HT-29 (cell line): ENCODE results near the gene SVBP. TPM values are rescaled to one million over a fixed set of nuclear protein-coding genes. Genes with fewer than 3 reads are reported as not detected.

Experiments used
- DNase-seq: peaks from one replicate; pipeline ENCODE4 v3.0.0-alpha.2; 2015; ENCODE audit warnings: low spot score
- total RNA-seq: library from RNA; depleted of rRNA; stranded (reverse); fragments of >200 nt; shearing (Covaris generic); gene quantifications from 2 replicates; pipeline ENCODE4 v1.2.3, GENCODE V29; 2014; rRNA removed

SVBP gene
- total RNA-seq, 1 experiment from 2014 or later = 19.7 TPM

DNA sequence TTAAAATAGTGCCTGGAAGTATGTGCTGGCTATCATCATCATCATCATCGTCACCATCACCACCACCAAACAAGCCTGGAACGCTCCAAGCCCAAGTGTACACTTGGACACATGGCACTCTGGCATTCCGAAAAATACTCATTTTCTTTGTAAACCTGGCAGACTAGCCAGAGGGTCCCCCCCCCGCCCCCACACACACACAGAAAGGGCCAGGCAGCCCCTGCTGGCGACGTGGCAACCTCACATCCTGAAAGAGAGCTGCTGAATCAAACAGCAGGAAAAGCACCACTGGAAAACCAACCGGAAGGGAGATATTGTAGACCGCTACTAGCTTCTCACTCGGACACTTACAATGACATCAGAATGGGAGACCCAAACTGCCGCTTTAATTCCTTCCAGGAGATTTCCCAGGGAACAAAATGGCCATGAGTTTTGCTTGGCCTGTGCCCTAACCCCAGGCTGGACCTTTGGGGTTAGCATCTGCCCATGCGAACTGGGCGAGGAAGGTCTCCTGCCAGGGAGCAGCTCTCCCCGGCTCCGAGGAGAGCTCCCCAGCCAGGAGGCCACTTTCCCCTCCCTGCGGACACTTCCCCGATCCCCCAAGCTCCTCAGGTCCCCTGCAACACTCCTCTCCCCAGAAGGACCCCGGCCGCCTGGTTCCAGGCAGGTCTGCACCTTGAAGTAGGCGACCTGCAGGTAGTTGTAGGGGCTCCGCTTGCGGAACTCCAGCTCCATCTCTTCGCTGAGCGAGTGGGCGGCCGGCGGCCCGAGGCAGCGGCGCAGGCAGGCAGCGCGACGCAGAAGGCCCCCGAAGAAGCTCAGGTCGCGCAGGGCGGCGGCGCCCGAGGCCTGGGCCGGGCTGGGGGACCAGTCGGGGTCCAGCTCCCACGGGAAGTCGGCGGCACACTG is 51.1 kb downstream of the SVBP start:
- DNase-seq = peak; percentile 64

DNA sequence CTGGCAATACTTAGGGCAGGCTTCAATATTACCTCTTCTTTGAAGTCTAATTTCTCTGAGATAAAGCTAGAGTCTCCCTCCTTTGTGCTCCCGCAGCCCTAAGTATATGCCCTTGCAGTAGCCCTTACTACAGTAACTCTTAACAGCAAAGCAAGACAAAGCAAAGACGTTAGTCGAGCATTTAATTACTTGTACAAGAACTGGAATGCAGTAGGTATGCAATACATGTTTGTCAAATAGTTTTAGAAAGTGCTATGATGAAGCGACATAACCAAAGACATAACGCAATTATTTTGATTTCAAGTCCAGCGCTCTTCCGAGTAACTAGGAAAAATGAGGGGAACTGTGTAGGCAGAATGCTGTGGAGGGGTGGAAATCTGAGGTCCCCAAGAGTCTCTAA is 51.9 kb downstream of the SVBP start:
- DNase-seq = no peak

- DNase-seq = no peak
These were observed 54.9 kb downstream of the SVBP start for GRCh38 chr1:42762269-42762668.

- no peak for DNase-seq
These were observed 55.6 kb downstream of the SVBP start for GRCh38 chr1:42761567-42761966.

DNA sequence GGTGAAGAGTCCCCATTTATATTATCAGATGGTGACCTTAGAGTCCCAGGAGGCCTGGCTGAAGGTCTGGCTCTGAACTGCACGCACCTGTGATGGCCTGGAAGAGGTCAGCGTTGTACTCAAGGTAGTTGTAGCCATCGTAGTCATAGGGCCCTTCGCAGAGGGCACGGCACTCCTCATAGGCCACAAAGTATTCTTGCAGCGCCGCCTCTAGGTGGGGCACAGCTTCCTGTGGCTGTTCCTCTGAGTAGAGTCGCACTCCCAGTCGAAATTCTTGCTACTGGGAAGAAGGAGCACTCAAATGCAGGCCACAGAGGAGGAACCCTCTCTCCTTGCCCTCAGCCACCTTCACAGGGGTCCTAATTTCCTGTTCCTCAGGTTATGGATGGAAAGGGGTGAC is 58.1 kb downstream of the SVBP start:
- peak; percentile 12 for DNase-seq

GRCh38 chr1:42758641-42759040 is 58.6 kb downstream of the SVBP start:
- DNase-seq = no peak

GRCh38 chr1:42757892-42758275 is 59.3 kb downstream of the SVBP start:
- no peak for DNase-seq

Other genes starting within 250 kb of the SVBP start
- 61.2 and 61.7 TPM in 2 replicates for gene PPIH, start 159.0 kb downstream of the SVBP start, total RNA-seq
- 900 and 1,047 TPM in 2 replicates for gene YBX1, start 135.0 kb downstream of the SVBP start, total RNA-seq
- not detected in 2 replicates for gene CLDN19, start 77.2 kb downstream of the SVBP start, total RNA-seq
- gene P3H1, start 50.4 kb downstream of the SVBP start, total RNA-seq = 19.1 TPM in 2 replicates
- 2.0 and 3.1 TPM in 2 replicates for gene C1orf50, start 50.1 kb downstream of the SVBP start, total RNA-seq
- 0.03 TPM in 1 of 2 replicates, not detected in the other for gene TMEM269, start 32.4 kb downstream of the SVBP start, total RNA-seq
- gene ERMAP, start 275 bp downstream of the SVBP start, total RNA-seq = 4.9 and 5.4 TPM in 2 replicates
- gene ZNF691, start 29.2 kb upstream of the SVBP start, total RNA-seq = 5.5 and 6.5 TPM in 2 replicates
- 916 and 965 TPM in 2 replicates for gene SLC2A1, start 141.5 kb upstream of the SVBP start, total RNA-seq